Frontal cortex (tissue), 4 donors: ENCODE results near the gene CDH4. TPM values are rescaled to one million over a fixed set of nuclear protein-coding genes. Genes with fewer than 3 reads are reported as not detected.

Experiments
- DNase-seq, 2 donors: peaks; one replicate each; pipeline ENCODE4 v3.0.0; 2012; ENCODE audit warnings: low spot score in 2 of 2
- FAIRE-seq: peaks from 2 replicates; lab custom pipeline; 2012; peaks lifted over from hg19 to GRCh38; lab: Jason Lieb, UNC
- total RNA-seq: library from RNA; depleted of rRNA; stranded (reverse); fragments of >200 nt; gene quantifications from one replicate; pipeline ENCODE4 v1.2.3, GENCODE V29; 2014
- donor health status: control.
- donor health status: control.
- donor health status: control.

Gene CDH4
- total RNA-seq, 1 donor from 2014 or later, result 22.8 TPM

DNA sequence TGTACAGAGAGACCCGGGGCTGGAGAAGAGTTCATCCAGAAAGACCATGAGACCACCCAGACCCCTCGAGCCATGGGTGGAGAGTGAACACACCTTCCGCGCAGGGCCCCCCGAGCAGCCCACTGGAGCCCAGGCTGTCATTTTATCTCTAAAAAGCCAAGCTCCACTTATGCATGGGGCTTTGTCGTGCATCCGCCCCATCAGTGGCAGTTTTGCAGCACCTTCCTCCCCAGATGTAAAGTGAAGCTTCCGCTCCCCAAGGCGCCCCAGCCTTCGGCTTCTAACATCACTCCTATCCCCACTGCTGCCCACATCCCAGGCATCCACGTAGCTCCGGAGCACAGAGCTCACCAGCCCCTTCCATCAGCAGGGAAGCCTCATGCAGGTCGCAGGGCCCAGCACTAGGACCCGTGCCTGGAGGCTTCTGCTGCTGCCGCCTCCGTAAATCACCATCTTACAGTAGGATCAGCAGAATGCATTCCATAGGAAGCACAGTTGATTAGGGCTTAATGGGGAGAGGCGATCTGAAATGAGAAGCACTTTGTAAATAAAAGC is 512.5 kb downstream of the CDH4 start:
- DNase-seq, result no peak
- no peak for FAIRE-seq

DNA sequence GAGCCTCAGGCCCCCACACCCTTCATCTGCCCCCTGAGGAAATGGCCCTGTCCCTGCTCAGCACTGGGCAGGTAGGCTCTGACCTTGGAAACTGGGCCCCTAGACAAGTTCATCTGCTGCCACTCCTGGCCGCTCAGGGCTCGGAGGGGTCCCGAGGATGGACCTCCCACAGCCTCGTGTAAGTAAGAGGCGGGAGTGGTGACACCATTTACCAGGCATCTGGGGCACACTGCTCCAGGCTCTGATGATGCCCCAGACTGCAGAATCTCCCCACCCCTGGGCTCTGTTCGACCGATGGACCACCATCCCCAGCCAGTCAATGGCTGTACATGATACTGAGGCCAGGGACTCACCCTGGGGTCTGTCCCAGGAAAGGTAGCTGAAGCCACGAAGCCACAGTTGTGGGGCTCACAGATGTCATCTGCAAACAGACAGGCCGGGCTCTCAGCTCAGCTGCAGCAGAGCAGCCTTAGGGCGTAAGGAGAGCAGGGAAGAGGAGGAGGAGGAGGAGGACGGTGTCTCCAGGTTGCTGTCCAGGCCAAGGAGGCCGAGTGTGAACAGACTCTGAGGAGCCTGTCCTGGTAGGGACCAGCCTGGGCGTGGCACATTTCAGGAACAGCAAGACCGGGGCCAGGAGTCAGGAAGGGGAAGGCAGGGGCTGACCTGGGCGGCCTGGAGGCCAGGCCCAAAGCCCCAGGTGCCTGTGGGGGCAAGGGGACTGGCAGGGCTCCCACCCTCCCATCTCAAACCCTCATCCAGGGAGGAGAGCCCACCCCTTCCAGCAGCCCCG is 513.2 kb downstream of the CDH4 start:
- no peak for FAIRE-seq

DNA sequence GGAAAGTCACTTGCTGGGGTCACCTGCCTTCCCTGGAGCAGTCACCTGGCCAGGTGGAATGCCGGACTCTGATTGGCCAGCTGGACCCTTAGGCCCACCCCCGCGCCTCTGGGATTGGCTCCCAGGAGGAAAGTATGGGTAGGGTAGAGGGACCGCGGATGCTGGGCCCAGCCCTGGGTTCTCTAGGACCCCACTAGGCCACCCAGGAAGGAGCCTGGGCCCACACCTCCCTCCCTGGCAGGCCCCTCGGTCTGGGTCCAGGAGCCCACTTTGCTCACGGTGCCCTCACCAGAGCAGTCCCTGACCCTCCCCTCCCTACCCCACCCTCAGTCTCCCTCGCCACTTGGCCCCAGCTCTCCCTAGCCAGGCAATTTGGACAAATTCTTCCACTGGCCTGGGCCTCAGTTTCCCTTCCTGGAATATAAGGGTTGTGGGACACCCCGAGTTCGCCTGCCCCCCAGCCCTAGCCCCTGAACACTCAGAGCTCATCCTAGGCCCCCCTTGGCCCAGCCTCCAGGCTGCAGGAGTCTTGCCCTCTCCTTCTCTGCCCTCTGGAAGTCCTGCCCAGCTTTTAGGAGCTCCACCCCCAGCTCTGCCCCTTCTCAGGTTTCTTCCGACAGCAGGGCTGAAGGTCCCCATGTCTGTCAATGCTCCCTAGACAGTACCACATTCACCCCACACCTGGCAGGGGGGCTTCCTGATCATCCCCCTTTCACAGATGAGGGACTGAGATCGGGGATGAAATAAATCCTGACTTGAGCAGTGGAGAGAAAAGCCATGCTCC is 514.0 kb downstream of the CDH4 start:
- no peak for FAIRE-seq
- DNase-seq, result no peak

More for the DNA sequence above, 513.2 kb downstream of the CDH4 start:
- DNase-seq, result no peak

DNA sequence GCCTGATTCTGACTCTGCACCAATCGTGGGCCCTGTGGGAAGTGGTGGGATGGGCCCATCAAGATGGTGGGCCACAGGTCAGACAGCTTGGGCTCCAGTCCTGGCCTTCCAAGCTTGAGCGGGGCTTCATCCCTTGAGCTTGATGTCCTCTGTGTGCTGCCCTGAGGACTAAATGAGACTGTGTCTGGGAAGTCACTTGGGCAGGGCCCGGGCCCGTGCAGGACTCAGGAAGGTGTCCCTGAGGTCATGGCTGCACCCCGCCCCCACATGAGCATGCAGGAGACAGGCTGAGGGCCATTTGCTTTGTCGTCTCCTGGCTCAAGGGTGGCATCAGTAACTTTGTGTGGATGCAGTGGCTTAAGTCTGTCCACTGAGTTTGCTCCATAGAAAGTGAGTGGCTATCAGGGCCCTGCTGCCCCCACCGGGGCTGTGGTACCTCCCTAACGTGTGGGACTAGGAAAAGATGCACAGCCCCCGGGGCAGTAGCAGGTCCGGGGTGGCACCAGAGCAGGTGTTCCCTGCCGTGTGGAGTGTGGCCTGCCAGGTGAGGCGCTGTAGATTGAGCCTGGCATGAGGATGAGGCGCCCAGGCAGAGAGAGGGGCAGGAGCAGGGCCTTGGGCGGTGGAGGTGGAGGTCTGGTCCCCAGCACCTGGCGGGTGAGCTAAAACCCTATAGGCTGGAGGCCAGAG is 515.0 kb downstream of the CDH4 start:
- no peak for FAIRE-seq
- no peak for DNase-seq

DNA sequence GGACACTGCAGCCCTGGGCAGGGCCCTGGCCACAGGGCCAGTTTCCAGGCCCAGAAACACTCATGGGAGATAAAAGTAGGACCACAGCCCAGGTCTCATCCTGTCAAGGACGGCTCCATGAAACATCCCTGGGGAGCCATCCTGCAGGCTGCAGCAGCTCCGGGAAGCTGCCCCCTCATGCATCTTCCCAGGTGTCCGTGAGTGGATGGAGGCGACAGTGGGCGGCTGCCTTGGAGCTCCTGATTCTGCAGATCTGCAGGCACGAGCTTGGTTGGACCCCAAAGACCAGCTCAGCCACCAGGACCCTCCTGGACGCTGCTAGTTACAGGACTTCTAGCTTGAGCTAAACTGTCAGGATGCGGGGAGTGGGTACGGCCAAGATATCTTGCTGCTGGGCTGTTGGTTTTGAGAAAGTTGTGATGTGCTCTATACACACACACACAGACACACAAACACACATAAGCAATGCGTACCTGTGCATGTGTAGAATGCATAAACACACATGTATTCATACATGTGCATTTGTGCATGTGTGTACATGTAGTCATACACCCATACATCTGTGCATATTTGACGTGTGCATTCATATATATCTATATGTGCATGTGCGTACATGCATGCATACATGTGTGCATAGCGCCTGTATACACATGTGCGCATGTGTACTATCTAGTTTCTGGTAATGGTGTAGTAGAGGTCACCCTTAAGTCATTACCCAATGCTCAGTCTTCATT is 515.9 kb downstream of the CDH4 start:
- FAIRE-seq (no peak), DNase-seq (no peak)

DNA sequence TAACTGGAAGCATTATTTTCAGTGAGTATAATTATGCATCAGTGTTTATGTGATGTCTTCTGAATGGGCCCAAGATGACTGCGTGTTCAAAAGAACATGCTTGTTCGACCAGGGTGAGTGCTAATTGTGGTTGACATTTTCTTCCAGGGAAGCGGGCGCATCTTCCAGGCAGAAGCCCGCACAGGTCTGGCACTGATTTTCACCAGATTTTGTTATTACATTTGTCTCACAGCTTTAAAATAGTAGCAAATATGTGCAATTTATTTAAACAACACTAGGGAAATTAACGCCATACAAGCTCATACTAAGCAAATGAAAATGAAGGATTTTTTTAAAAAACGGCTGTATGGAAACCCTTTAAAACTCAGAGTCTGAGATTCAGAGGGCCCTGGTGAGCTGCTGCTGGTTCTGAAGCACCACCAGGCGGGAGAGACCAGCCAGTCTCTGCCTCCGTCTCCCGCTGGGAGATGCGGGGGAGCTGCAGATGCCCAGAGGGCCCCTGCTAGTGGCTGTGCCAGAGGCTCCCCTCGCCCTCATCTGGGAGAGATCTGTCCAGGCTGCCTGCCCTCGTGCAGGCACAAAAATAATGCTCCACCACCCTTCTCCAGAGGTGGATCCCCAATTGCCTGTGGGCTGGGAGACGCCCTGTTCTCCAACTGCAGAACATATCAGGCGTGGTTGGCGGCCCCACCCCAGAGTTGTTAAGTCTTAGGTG is 516.7 kb downstream of the CDH4 start:
- no peak for FAIRE-seq

DNA sequence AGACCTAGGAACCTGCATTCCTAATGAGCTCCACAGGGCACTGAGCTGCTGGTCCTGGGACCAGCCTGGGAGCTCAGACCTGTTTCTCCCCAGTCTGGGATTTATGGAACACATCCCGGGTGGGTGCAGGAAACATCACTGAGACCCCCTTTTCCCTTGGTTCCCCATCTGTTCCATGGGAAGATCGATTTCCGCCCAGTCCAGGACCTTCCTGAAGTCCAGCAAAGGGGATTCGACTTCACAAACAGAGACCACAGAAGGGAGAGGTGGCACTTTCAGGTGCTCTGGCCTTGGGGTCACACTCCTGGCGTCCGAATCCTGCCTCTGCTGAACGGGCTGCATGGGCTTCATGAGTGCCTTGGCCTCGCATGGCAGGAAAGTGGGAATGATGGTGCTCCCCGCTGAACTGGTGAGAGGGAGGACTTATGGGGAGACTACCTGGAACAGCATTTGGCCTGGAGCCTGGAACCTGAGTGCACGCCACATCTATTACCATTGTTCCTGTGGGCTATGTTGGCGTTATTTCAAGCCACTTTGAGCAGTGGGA is 517.3 kb downstream of the CDH4 start:
- FAIRE-seq, result no peak
- DNase-seq, result no peak

More for the DNA sequence above, 516.7 kb downstream of the CDH4 start:
- DNase-seq, result no peak

DNA sequence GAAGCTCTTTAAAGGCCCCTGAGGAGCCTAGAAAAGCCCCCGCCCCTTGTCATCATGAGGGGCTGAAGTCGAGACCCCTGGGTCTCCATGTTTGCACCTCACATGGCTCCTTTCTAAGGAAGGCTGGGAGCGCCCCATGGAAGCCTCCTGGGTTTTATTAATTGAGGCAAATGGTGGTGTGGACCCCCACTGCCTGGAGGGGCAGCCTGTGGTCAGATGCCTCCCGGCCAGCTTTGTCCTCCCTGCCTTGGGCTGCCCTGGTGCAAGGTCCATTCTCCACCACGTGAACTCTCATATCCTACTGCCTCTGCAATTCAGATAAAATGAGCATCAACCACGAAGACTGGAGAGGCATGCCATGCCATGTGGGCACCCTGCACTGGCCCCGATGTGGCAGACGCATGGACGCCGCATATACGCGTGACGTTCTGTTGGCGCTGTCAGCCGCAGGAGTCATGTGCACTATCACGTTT is 518.1 kb downstream of the CDH4 start:
- FAIRE-seq, result no peak

DNA sequence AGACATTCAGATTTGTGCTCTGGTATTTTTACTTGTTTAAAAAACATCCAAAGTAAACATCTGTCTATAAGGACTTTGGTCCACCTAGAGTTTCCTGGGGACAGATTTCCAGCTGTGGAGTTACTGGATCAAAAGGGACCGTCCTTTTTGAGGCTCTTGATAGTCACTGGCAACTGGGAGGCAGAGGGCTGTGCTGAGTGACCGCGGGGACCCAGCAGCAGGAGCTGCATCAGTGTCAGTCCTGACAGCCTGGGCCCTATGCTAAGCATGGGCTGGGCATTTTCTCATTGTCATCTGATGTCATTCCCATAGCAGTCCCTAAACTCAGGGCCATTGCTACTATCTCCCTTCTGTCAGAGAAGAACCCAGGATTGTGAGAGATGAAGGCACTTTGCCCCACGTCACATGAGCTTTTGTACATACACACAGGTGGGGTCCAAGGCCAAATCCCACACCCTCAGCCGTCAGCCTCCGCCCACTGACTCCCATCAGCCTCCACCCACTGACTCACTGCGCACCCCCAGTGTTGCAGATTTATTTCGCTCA is 519.8 kb downstream of the CDH4 start:
- DNase-seq (no peak), FAIRE-seq (no peak)

More for the DNA sequence above, 518.1 kb downstream of the CDH4 start:
- DNase-seq, result no peak

DNA sequence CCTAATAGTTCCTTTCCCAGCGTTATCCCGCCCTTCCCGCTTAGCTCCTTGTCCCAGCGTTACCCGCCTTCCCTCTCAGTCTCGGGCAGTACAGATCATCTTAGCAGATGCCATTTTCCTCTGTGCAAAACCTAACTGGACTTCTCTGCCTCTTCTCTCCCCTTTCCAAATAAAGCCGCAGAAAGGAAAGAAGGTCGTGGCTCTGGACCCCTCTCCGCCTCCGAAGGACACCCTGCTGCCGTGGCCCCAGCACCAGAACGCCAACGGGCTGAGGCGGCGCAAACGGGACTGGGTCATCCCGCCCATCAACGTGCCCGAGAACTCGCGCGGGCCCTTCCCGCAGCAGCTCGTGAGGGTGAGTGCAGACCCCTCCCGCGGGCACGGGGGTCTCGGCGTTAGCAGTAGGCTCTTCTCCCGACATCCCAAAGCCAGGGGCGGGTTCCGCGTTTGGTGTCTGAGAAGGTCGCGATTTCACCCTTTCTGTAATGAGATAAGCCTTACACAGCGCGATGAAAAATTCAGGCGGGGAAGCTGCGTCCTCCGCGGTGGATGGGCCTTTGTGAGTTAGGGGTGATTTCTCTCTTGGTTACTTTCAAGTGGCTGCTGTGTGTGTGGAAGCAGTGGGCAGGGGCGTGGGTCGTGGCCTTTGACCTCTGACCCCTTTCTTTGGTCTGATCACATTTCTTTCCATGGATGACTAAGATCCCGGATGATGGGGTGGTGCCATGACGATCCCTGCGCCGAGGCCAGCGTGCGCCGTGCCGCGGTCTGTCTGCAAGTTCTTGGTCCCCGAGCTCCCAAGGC is 521.0 kb downstream of the CDH4 start:
- FAIRE-seq, result no peak
- DNase-seq, result no peak

DNA sequence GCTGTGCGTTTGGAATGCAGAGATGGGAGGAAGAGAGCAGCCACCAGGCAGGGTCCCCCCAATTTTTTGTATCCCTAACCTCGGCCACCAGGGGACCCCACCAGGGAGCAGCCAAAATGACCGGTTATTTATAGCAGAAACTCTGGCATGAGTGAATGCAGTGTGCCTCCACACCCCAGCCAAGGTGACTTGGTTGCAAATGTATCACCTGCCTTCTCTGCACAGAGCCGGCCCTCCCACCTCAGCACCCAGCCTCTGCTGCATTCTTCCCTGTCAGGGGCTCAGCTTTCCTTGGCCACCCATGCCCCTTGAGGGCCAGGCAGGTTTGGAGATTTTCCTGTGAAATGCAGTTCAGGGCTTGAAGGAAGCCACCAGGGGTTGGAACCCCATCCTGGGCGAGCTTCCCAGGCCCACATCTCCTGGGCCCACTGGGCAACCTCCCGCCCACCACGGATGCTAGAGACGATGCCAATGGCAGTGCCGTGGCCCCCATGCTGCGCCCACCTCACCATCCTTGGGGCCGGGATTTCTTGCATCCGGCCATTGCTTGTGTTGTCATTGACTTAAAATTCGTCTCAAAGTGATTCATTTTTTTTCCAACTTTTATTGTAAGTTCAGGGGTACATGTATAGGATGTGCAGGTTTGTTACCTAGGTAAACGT is 522.0 kb downstream of the CDH4 start:
- DNase-seq, result no peak
- no peak for FAIRE-seq

DNA sequence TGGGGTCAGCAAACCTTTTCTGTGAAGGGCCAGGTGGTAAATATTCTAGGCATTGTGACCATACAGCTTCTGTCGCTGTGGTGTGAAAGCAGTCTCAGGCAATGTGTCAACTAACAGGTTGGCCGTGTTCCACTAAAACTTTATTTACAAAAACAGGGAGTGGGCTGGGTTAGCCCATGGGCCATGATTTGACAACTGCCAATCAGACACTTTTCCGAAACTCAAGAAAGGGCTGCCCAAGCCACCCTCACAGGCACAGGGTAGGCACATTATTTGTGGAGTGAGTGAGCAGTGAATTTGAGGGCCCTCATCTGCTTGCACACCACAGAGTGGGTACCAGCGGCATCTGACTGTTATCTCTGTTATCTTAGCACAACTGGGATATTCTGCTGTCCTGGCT is 523.4 kb downstream of the CDH4 start:
- DNase-seq (no peak), FAIRE-seq (no peak)

DNA sequence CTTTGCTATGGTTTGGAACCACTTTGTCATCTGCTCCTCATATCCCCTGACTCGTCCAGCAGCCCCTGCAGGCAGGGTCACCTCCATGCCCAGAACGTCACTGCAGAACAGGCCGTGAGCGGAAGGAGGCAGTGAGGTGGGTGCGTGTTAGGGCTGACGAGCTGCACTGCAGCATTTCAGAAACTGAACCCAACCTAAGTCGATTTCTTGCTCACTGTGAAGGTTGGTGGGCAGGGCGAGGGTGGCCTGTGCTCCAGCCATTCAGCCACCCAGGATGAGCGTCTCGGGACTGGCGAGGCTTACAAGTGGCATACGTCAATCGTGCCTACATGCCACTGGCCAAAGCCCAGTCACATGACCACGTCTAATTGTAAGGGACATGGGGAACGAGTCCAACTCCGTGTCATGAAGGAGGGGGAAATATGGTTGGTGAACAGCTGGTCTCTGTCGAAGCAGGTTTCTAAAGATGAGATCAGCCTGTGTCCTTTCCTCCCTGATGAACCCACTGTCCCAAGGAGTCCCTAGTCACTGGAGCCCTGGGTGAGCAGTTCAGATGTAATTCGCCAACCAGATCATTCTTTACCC is 524.5 kb downstream of the CDH4 start:
- FAIRE-seq, result no peak

DNA sequence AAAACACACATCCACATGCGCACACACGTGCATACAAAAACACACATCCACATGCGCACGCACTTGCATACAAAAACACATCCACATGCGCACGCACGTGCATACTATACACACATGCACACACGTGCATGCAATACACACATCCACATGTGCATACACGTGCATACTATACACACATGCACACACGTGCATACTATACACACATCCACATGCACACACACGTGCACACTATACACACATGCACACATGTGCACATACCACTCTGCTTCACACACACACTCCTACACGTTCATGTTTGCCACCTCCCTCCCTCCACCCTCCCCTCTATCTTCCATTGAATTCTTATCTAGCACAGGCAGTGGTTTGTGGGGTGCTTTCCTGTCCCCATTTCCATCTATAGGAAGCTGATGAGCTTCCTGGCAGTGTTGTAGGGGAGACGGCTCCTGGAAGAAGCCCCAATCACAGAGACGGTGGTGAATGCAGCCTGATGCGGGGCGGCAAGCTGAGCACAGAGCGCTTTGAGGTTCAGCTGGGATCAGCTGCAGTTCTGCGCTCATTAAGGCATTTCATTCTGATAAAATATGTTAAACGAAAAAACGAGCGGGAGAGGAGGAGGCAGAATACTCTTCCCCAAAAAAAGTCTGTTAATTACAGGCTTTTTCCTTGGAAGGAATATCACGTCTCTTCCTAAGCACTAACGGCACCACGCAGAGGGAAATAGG is 525.9 kb downstream of the CDH4 start:
- FAIRE-seq, result no peak

More for the DNA sequence above, 524.5 kb downstream of the CDH4 start:
- no peak for DNase-seq

DNA sequence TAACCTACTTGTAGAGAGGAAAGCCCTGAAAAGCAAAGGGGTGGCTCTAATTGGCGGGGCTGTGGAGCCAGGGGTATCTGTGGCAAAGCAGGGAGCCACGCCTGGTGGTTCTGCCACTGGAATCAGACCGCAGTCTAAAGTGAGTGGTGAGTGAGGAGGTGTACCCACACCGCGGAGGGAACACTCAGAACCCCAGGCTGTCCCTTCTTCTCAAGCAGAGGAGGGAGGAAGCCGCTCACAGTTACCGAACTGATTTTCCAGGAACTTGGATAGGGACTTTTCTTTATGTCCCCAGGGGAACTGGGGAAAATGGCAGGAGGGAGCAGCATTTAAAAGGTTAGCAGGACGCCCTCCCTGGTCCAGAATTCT is 526.4 kb downstream of the CDH4 start:
- no peak for FAIRE-seq
- no peak for DNase-seq

More for the DNA sequence above, 525.9 kb downstream of the CDH4 start:
- DNase-seq, result no peak
